Myocyte (in vitro differentiated cells): Measurements from ENCODE around the gene LYG2. TPM values are rescaled to one million over a fixed set of nuclear protein-coding genes. Genes with fewer than 3 reads are reported as not detected.
"Not testable (repeated sequence)": the region's sequence is repeated elsewhere in the genome, so short reads cannot be mapped to it uniquely, and the experiment has no call there.

Experiments
- DNase-seq: peaks from one replicate; pipeline ENCODE4 v3.0.0-alpha.2; 2012; ENCODE audit warnings: low read depth
- total RNA-seq: library from RNA; depleted of rRNA; stranded (reverse); fragments of >200 nt; gene quantifications from 2 replicates; pipeline ENCODE4 v1.2.3, GENCODE V29; 2014

Gene LYG2
- total RNA-seq, 1 donor from 2014 or later: not detected

- no peak for DNase-seq
Observed at GRCh38 chr2:99201959-99202678, 53.3 kb downstream of the LYG2 start.

DNA sequence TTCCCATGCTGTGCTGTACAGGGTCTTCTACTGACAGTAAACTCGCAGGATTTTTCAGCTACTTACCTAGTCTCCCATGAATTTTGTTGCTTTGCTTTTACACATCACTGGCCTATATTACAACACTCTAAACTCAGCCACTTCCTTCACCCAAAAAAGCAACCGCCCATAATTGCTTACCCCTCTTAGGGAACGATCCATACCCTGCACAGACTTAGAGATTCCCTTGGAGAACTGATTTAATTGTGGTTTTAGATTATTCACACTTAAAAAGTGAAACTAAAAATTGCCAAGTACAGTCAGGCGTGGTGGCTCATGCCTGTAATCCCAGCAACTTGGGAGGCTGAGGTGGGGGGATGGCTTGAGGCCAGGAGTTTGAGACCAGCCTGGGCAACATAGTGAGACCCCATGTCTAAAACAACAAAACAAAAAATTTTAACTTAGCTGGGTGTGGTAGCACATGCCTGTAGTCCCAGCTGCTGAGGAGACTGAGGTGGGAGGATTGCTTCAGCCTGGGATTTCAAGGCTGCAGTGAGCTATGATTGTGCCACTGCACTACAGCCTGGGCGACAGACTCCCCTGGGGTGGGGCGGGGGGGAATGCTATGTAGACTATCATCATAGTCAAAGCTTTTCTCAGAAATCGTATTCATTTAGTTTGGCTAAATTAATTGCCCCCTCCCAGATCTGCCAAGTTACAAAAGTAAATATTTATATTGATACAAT lies 55.2 kb downstream of the LYG2 start:
- no peak for DNase-seq

- no peak for DNase-seq
Observed at GRCh38 chr2:99198103-99198841, 57.2 kb downstream of the LYG2 start.

DNA sequence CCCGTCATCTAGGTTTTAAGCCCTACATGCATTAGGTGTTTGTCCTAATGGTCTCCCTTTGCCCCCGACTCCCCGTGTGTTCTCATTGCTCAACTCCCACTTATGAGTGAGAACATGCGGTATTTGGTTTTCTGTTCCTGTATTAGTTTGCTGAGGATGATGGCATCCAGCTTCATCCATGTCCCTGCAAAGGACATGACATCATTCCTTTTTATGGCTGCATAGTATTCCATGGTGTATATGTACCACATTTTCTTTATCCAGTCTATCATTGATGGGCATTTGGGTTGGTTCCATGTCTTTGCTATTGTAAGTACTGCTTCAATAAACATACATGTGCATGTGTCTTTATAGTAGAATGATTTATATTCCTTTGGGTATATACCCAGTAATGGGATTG lies 63.1 kb downstream of the LYG2 start:
- not testable (repeated sequence) for DNase-seq

Other genes with a start within 250 kb of the LYG2 start
- gene C2orf15, start 114.0 kb downstream of the LYG2 start, total RNA-seq: 0.78 TPM in 1 of 2 replicates, not detected in the other
- 2.4 and 5.9 TPM in 2 replicates for gene TSGA10, start 100.7 kb downstream of the LYG2 start, total RNA-seq
- gene LIPT1, start 100.7 kb downstream of the LYG2 start, total RNA-seq: 5.0 and 5.9 TPM in 2 replicates
- gene MITD1, start 74.6 kb downstream of the LYG2 start, total RNA-seq: 30.3 and 31.1 TPM in 2 replicates
- 53.2 and 65.8 TPM in 2 replicates for gene MRPL30, start 74.5 kb downstream of the LYG2 start, total RNA-seq
- gene LYG1, start 45.5 kb upstream of the LYG2 start, total RNA-seq: 1.3 TPM in 1 of 2 replicates, not detected in the other
- 51.9 and 57.0 TPM in 2 replicates for gene TXNDC9, start 80.7 kb upstream of the LYG2 start, total RNA-seq
- 19.2 and 22.3 TPM in 2 replicates for gene EIF5B, start 81.7 kb upstream of the LYG2 start, total RNA-seq
- 19.1 and 21.9 TPM in 2 replicates for gene REV1, start 234.4 kb upstream of the LYG2 start, total RNA-seq